ENCODE results near the gene RHOF.
A peak's percentile ranks its signal among the peaks of the same experiment; 100 is the strongest.

The RHOF gene

GRCh38 chr12:121819212-121819949, 25.9 kb upstream of the RHOF start:
- no peak for DNase-seq

- no peak for DNase-seq
These were observed 24.2 kb upstream of the RHOF start for GRCh38 chr12:121817648-121818043.

GRCh38 chr12:121816925-121817647, 23.6 kb upstream of the RHOF start:
- DNase-seq = no peak

GRCh38 chr12:121815263-121815662, 21.8 kb upstream of the RHOF start:
- DNase-seq = no peak

GRCh38 chr12:121814429-121815119, 21.1 kb upstream of the RHOF start:
- no peak for DNase-seq

- DNase-seq = no peak
These were observed 20.5 kb upstream of the RHOF start for GRCh38 chr12:121813951-121814350.

GRCh38 chr12:121812921-121813896, 19.7 kb upstream of the RHOF start:
- no peak for DNase-seq

GRCh38 chr12:121812320-121812871, 18.9 kb upstream of the RHOF start:
- no peak for DNase-seq

- peak; percentile 21 for DNase-seq
These were observed 18.2 kb upstream of the RHOF start for GRCh38 chr12:121811434-121812319.

- DNase-seq = no peak
These were observed 17.4 kb upstream of the RHOF start for GRCh38 chr12:121810833-121811433.

GRCh38 chr12:121810234-121810817, 16.8 kb upstream of the RHOF start:
- no peak for DNase-seq

- DNase-seq = no peak
These were observed 16.2 kb upstream of the RHOF start for GRCh38 chr12:121809712-121810116.

GRCh38 chr12:121808623-121809022, 15.1 kb upstream of the RHOF start:
- DNase-seq = no peak

GRCh38 chr12:121807642-121808347, 14.3 kb upstream of the RHOF start:
- no peak for DNase-seq

- no peak for DNase-seq
These were observed 13.3 kb upstream of the RHOF start for GRCh38 chr12:121806546-121807423.

- no peak for DNase-seq
These were observed 12.6 kb upstream of the RHOF start for GRCh38 chr12:121806009-121806545.

- no peak for DNase-seq
These were observed 11.9 kb upstream of the RHOF start for GRCh38 chr12:121805171-121806008.
